ENCODE results near the gene MEF2B. TPM values are rescaled to one million over a fixed set of nuclear protein-coding genes. Genes with fewer than 3 reads are reported as not detected.
A peak's percentile ranks its signal among the peaks of the same experiment; 100 is the strongest.
"Not testable (repeated sequence)": the region's sequence is repeated elsewhere in the genome, so short reads cannot be mapped to it uniquely, and the experiment has no call there.

MEF2B gene
- polyA plus RNA-seq, 3 donors, result 1.3 to 2.9 (median 1.6) TPM

DNA sequence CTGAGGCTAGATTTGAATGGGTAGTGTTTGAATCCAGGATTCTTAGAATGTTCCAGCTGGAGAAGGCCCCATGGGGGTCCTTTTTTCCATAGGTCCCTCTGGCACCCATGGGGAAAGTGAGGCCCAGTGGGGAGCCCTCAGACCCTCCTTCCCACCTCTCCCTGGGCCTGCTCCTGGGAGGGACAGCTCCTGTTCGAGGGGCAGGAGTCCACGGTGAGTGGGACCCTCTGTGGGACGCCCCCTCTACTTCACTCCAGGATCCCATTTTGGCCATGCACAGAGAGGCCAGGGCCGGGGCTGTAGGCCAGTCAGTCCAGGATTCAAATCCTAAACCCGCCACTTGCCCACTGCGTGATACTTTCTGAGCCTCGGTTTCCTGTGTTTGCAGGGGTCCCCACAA is 7.6 kb downstream of the MEF2B start:
- no peak for DNase-seq (ENCODE audit: extremely low read depth in 1 of 11, low read depth in 9 of 11, low spot score in 4 of 11)

DNA sequence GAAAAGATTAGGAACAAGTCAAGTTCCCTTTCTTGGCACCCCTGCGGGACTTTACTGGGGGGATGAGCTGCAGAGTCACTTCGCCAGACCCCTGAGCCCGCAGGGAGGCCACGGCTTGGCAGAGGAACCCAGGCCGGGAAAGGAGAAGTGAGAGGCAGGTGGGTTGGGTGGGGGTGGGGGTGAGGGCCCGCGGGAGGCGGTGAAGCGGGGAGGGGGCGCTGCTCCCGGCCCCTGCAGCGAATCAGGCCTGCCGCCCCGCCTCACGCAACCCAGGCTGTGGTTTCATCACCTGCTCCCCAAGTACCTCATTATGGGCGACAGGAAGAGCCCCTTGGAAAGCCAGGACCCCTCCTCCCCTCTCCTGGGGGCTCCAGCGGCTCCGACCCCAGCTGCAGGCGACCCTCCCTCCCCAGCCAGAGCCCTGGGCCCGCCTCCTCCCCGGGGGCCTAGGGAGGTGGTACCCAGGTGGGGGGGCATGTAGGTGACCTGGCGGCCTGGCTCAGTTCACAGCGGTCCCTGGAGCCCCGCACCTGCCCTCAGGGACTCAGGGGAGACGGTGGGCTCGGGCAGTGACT is 9.5 kb downstream of the MEF2B start:
- no peak for DNase-seq (ENCODE audit: extremely low read depth in 1 of 11, low read depth in 9 of 11, low spot score in 4 of 11)

DNA sequence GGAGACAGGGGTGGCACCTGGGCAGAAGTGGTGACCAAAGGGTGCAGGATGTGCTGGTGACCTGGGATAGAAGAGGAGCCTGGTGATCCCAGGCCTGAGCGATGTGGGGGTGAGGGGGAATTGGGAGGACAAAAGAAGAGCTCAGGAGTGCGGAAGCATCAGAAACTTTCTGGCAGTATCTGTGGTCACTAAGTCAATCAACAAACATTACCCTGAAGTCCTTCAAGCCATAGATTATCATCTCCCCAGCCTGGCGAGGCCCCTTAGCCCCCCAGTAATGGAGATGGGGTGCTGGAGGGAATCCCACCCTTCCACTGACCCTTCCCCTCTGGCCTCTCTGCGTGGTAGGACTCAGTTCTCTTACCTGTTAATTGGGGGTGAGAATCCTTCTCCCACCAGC is 10.5 kb downstream of the MEF2B start:
- DNase-seq (ENCODE audit: extremely low read depth in 1 of 11, low read depth in 9 of 11, low spot score in 4 of 11), result no peak

DNA sequence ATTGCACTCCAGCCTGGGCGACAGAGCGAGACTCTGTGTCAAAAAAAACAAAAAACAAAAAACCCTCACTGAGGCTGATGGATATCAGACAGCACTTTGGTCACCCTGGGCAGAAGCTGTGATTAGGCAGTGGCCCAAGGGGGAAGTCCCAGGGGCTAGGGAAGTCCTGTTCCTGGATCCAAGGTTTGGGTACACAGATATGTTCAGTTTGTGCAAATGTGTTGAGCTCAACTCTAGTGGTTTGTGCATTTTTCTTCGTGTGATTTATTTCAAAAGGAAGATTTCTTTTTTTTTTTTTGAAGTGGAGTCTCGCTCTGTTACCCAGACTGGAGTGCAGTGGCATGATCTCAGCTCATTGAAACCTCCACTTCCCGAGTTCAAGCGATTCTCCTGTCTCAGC is 12.3 kb downstream of the MEF2B start:
- no peak for DNase-seq (ENCODE audit: extremely low read depth in 1 of 11, low read depth in 9 of 11, low spot score in 4 of 11)

DNA sequence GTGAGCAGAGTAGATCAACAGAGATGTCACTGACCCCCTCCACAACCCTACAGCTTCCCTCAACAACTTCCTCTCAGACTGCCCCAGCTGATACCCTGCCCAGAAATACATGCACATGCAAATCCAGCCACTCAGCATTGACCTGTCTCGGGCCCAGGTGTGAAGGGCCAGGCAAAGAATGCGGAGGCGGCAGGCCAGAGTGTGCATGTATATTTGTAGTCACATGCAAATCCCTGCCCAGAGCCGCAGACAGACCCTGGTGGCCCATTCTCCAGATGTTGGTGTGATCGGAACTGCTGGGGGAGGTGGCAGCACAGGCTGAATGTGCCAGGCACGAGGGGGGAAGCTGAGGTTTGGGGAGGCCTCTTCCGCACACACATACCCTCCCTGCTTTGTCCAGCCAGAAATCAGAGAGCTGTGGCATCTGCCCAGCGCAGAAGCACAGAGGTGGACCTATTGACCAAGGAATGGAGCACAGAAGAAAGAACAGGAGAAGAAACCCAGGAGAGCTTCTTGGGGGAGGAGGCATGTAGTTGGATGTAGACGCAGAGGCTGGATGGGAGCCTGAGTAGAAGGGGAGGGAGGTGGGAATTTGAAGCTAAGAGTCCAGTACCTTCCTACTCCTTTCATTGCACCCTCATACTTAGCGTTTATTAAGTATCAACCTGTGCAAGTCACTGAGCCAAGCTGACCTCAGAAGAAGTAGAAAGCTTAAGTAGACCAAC is 14.4 kb downstream of the MEF2B start:
- no peak for DNase-seq (ENCODE audit: extremely low read depth in 1 of 11, low read depth in 9 of 11, low spot score in 4 of 11)

DNA sequence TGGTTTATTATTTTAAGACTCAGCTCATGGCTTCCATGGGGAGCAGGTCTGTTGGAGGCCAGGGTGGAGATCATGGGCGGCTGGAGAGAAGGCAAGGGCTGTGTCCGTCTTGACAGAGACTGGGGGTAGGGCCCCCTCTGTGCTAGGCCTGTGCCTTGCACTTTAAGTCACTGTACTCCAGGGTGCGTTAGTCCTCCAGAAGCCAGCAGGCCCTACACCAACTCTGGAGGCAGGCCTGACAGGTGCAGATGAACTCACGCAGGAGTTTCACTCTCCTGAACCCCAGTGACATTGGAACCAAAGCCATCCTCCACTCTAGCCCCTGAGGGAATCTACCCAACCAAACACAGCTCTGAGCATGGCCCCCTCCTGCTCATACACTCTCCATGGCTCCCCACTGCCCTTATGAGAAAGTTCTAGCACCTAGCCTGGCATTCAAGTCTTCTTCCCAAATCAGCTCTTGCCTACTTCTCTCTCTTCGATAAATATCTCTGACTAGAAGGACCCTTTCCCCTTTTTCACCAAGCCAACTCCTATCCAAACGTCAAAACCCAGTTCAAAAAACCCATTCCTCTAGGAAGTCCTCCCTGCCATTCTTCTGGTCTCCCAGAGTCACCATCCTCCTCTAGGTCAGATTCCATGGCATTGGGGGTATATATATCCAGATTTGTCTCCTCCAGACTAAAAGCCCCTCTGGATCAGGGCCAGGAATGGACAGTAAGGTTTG is 15.1 kb downstream of the MEF2B start:
- no peak for DNase-seq (ENCODE audit: extremely low read depth in 1 of 11, low read depth in 9 of 11, low spot score in 4 of 11)

DNA sequence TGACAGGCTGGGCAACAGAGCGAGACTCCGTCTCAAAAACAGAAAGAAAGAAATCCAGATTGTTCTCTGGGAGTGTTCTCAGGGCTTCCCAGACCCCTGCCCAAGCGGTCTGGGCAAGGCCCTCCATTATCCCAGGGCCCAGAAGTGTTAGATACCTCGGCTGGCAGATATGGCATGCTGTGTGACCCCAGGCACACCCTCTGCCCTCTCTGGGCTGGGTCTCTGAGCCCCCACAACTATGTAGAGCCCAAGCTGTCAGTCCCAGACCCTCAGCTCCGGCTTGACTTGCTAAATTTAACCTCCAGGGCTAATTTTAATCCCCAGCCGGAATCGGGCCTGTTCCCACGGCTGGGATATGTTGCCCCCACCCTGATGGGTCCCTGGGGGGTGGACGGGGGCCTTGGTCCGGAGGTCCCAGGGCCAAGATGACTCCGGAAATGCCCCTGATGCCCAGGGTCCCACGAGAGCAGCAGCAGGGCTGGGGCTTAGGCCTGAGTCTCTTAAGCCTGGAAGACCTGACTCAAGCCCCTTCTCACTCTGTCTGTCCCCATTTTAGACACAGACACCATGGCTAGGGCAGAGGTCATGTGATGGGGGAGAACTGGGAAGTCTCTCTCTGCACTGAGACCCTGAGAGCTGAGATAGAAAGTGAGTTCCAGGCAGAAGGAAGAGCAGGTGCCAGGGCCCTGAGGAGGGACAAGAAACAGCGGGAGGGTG is 17.2 kb downstream of the MEF2B start:
- no peak for DNase-seq (ENCODE audit: extremely low read depth in 1 of 11, low read depth in 9 of 11, low spot score in 4 of 11)

DNA sequence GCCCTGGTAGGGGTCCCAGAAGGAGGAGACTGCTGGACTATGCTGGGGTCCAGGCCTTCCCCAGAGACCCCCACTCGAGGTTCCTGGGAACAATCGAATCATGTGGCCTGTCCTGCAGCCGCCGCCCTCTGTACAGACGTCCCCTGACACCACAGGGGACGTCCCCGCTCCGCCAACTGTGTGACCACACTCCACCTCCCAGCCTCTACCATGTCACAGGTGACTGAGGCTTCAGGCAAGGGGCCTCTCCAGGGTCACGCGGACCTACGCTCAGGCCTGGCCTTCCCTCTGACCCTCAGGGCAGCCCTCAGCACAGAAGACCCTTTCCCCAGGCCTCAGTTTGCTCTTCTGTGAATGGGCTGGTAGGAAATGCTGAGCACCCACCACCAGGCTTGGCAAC is 18.6 kb downstream of the MEF2B start:
- no peak for DNase-seq (ENCODE audit: extremely low read depth in 1 of 11, low read depth in 9 of 11, low spot score in 4 of 11)

DNA sequence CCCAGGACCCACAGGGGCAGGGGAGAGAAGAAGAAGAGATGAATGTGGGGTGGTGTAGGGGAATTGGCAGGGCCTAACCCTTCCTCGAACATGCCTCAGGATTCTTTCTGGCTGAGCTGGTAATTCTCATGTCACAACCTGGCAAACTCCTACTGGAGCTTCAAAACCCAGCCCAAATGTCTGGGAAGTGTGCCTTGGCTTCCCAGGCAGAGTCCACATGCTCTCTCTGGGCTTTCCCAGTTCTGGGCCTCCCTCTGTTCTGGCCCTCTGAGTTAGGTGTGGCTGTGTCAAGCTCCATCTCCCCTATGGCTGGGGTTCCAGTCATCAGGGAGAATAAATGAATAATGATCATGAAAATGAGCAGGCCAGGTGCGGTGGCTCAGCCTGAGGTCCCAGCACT is 20.6 kb downstream of the MEF2B start:
- no peak for DNase-seq (ENCODE audit: extremely low read depth in 1 of 11, low read depth in 9 of 11, low spot score in 4 of 11)

DNA sequence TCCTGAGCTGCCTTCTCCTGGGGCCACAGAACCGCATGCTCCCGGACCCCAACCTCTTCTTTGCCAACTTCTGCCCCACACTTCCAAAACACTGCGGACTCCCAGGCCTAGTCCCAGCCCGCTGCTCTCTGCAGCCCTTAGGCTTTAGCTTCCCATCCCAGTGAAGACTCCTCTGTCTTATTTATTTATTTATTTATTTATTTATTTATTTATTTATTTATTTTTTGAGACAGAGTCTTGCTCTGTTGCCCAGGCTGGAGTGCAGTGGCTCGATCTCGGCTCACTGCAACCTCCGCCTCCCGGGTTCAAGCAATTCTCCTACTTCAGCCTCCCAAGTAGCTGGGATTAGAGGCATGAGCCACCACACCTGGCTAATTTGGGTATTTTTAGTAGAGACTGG is 21.6 kb downstream of the MEF2B start:
- DNase-seq (ENCODE audit: extremely low read depth in 1 of 11, low read depth in 9 of 11, low spot score in 4 of 11), result not testable (repeated sequence)

DNA sequence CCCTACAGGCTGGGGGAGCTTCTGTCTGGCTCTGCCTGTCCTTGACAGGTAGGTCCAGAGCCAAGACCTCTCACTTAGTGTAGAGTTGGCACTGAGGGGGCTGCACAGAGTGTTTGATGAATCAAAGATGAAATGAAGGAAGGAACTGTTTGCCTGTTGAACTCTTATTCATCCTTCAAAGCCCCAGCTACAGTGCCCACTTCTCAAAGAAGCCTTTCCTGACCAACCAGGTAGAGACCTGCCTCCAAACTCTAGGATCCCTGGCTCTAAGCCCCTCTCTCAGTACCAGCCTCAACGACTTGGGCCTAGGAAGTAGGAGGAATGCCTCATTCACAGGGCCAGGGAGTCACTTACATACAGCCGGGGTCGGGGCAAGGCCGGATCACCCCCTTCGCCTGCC is 22.7 kb downstream of the MEF2B start:
- no peak for DNase-seq (ENCODE audit: extremely low read depth in 1 of 11, low read depth in 9 of 11, low spot score in 4 of 11)

DNA sequence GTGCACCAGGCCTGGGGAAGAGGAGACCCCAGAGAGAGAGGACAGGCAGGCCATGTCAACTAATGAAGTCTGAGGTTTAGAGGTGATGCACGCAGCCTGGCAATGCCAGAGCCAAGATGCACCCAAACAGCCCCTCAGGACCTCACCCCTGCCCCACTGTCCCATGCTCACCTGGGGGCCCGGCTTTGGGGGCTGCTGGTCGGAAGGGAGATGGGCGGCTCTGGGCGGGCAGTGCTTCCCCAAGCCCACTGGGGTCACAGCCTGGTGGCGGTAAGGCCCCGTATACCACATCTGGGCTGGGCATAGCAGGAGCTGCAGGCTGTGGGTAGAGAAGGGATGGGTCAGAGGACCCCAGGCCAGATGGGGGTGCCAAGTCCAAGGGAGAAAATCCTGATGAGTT is 23.2 kb downstream of the MEF2B start:
- DNase-seq (ENCODE audit: extremely low read depth in 1 of 11, low read depth in 9 of 11, low spot score in 4 of 11), result no peak

DNA sequence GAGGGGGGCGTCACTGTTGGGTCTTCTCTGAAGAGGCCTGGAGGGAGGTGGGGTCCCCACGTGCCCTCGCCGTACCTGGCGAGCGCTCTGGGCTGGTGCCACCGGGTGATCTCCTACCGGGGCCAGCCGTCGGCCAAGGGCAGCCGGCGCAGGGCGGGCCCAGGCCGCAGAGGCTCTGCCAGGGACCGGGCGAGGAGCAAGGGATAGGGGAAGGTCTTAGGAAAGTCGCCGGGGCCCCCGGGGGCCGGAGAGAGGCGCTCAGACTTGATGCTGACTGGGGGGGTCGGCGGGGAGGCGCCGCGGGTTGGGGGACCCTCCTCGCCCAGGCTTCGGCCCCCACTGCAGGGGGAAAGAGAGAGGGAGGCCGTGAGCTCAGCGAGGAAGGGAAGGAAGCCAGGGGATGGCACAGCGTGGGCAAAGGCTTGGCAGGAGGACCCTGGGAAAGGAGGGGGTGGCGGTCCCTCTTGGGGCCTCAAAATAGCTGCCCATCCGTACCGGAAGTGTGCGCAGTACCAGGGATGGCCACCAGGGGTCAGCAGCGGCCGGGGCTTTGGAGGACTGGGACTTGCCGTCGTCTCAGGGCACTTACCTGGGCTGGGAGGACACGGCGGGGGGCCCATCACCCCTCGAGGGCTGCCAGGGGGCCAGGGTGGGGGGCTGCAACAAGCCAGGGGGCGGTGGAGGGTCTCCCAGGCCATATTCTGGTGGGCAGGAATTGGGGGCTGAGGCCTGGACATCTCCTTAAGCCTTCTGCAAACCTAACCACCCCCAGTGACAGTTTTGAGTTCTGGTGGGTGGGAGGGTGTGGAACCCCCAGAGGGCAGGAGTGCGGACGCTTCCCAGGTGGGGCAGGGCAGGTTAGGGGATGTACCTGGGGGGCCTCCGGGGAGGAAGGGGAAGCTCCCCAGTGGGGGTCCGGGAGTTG is 24.1 kb downstream of the MEF2B start:
- DNase-seq (ENCODE audit: extremely low read depth in 1 of 11, low read depth in 9 of 11, low spot score in 4 of 11), result peak in 7 of 11 donors; percentile 30 to 65 (median 48)

DNA sequence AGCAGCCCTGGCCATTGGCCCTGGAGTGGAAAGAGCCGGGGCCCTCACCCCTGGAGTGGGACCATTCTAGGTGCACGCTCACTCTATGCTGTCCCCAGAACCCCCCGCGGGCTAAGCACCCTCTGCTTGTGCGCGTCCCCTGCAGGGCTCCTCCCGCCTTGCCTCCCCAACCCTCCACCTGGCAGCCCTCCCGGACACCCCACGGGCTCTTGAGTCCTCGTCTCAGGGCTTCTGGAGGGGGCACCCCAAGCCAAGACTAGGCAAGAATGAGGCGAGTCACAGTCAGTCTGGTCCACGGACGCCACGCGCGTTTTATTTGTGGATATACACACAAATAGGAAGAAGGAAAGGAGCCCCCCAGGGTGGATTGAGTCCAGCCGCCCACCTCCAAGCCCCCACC is 24.8 kb downstream of the MEF2B start:
- DNase-seq (ENCODE audit: extremely low read depth in 1 of 11, low read depth in 9 of 11, low spot score in 4 of 11), result no peak

DNA sequence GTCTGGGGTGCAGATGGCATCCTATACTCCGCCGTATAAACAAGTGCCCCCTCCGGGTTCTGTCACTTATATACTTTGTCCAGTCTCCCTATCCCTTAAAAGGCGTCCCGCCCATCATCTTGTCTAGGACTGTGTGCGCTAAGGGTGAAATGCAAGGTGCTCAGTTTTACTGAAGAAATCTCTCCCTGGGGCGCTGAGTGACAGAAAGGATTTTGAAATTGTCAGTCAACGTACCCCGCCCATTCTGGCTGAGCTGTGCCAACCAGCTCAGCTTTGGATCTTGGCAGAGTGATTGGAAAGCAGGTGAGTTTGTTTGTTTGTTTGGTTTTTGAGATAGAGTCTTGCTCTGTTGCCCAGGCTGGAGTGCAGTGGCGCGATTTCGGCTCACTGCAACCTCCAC is 27.7 kb downstream of the MEF2B start:
- no peak for DNase-seq (ENCODE audit: extremely low read depth in 1 of 11, low read depth in 9 of 11, low spot score in 4 of 11)

DNA sequence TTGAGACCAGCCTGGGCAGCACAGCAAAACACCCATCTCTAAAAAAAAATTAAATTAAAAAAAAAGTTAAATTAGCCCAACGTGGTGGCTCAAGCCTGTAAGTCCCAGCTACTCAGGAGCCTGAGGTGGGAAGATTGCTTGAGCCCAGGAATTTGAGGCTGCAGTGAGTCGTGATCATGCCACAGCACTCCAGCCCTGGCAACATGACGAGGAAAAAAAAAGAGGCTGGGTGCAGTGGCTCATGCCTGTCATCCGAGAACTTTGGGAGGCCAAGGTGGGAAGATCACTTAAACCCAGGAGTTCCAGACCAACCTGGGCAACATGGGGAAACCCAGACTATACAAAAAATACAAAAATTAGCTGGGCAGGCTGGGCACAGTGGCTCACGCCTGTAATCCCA is 29.6 kb downstream of the MEF2B start:
- DNase-seq (ENCODE audit: extremely low read depth in 1 of 11, low read depth in 9 of 11, low spot score in 4 of 11), result no peak

DNA sequence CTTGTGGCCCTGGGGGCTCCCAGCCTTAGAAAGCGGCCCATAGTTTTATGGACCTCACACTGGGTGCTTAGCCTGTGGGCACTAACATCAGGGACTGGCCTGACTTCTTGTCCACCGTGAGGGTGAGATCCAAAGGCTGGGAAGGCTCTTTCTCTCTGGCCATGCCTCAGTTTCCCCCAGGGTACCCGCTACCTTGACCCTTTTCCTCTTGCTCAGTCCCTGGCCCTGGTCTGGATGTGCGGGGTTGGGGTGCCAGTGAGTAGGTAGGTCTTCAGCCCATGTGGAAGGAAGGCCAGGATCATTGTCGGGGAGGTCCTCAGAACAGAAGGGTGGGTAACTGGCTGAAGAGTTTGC is 30.2 kb downstream of the MEF2B start:
- no peak for DNase-seq (ENCODE audit: extremely low read depth in 1 of 11, low read depth in 9 of 11, low spot score in 4 of 11)

DNA sequence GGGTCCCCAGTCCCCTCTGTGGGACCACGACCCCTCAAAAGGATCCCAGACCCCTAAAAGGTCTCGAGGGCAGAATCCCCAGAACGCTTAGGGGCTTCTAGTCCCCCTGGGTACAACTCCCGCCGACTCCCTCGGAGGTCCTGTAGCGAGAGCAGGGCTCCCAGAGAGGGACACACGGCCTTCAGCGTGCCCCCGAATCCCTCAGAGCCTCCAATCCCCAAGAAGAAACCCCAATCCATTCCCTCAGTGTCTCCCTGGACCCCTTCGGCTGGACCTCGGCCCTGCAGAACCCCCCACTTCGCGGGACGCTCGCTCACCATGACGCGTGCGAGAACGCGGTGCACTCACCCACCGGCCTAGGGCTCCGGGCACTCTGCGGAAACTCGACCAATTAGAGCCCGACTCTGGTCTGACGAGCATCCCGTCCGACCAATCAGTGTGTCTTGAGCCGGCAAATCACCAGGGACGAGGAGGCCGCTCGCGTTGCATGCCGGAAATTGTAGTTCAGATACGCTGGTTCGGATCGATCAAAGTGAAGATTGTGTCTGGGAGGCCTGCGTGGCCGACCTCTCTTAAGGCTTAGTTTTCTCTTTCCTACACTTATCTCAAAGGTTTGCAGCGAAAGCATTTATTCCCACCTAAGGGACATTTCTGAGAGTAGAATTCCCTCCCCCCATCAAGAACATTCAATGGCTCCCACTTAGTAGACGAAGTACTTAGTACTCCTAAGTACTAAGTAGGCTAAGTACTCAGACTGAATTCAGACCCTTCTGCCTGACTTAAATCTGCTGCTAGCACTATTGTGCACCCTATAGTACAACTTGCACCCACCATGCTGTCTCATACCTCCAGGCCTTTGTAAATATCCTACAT is 31.7 kb downstream of the MEF2B start, which contains the start of gene TMEM161A:
Gene TMEM161A, minus strand, starts transcription at position 370 of the 873 bp plus-strand sequence. Its CDS starts 50 bp downstream, at position 320.
- peak; percentile 93 to 99 (median 97) for DNase-seq (ENCODE audit: extremely low read depth in 1 of 11, low read depth in 9 of 11, low spot score in 4 of 11)
